ENCODE data around the gene DHRS11. TPM values are rescaled to one million over a fixed set of nuclear protein-coding genes. Genes with fewer than 3 reads are reported as not detected.

The DHRS11 gene
- total RNA-seq, 1 experiment from 2014 or later, result 38.0 TPM

GRCh38 chr17:36544307-36545076 lies 47.2 kb upstream of the DHRS11 start, which contains the start of gene GGNBP2 (continued):
- no peak for TF ChIP-seq AFF4 (CRISPR knock-in tag; IDR thresholded peaks at IDR 0.05; ENCODE audit: borderline replicate concordance)
- 0 out of 2 replicates have a peak, but pooled peaks have one; percentile 34 for TF ChIP-seq TEAD1 (CRISPR knock-in tag; IDR thresholded peaks at IDR 0.05)
- TF ChIP-seq E2F4 (CRISPR knock-in tag; IDR thresholded peaks at IDR 0.05; ENCODE audit: borderline replicate concordance, low read depth), result no peak
- TF ChIP-seq FOXP1 (CRISPR knock-in tag; IDR thresholded peaks at IDR 0.05; ENCODE audit: borderline replicate concordance), result 0 out of 2 replicates have a peak, but pooled peaks have one; percentile 16
- TF ChIP-seq ZNF512 (CRISPR knock-in tag; IDR thresholded peaks at IDR 0.05; ENCODE audit: borderline replicate concordance), result no peak
- TF ChIP-seq ESRRA (CRISPR knock-in tag; IDR thresholded peaks at IDR 0.05; ENCODE audit: borderline replicate concordance), result peak; percentile 48; the same call in 1 of the 2 replicates
- peak; percentile 36; the same call in 1 of the 2 replicates for TF ChIP-seq RELA (CRISPR knock-in tag; IDR thresholded peaks at IDR 0.05; ENCODE audit: borderline replicate concordance)
- no peak for TF ChIP-seq EMX1 (CRISPR knock-in tag; IDR thresholded peaks at IDR 0.05)
- TF ChIP-seq E2F1 (CRISPR knock-in tag; IDR thresholded peaks at IDR 0.05), result no peak
- TF ChIP-seq MXD4 (CRISPR knock-in tag; IDR thresholded peaks at IDR 0.05; ENCODE audit: borderline replicate concordance), result no peak
- TF ChIP-seq E2F5 (CRISPR knock-in tag; IDR thresholded peaks at IDR 0.05), result peak; percentile 62; the same call in 1 of the 2 replicates
- 0 out of 2 replicates have a peak, but pooled peaks have one; percentile 29 for TF ChIP-seq CREM (CRISPR knock-in tag; IDR thresholded peaks at IDR 0.05)
- TF ChIP-seq ARID4B (CRISPR knock-in tag; IDR thresholded peaks at IDR 0.05; ENCODE audit: borderline replicate concordance), result no peak
- no peak for TF ChIP-seq NR3C1 (CRISPR knock-in tag; conservative IDR thresholded peaks at IDR 0.05; ENCODE audit: low read depth)
- peak; percentile 41 for TF ChIP-seq SP1 (CRISPR knock-in tag; conservative IDR thresholded peaks at IDR 0.05)
- TF ChIP-seq IRF1 (CRISPR knock-in tag; IDR thresholded peaks at IDR 0.05), result no peak
- no peak; the same call in 1 of the 2 replicates for TF ChIP-seq ETV6 (CRISPR knock-in tag; IDR thresholded peaks at IDR 0.05)
- TF ChIP-seq SOX15 (CRISPR knock-in tag; IDR thresholded peaks at IDR 0.05), result no peak
- TF ChIP-seq FOXK1 (CRISPR knock-in tag; IDR thresholded peaks at IDR 0.05), result 0 out of 2 replicates have a peak, but pooled peaks have one; percentile 27
- TF ChIP-seq ZNF416 (CRISPR knock-in tag; IDR thresholded peaks at IDR 0.05), result no peak
- no peak for TF ChIP-seq ATF3 (CRISPR knock-in tag; conservative IDR thresholded peaks at IDR 0.05)

Measured in WTC11 (cell line).